Measurements from ENCODE around the gene ZNF750. TPM values are rescaled to one million over a fixed set of nuclear protein-coding genes. Genes with fewer than 3 reads are reported as not detected.

ZNF750 gene
- total RNA-seq, 2 donors from 2014 or later, result 7.0 to 10.3 TPM

- H3K27ac ChIP-seq, result no peak overlapping the region
- 76% methylated on average over 8 of the region's 11 CpGs for WGBS
- intact Hi-C loops (cut with DNase I), result no loop called here
- DNase-seq (ENCODE audit: low spot score), result no peak
- no peaks in the 10 kb centered on the region for H3K27me3 ChIP-seq (replicated peaks; ENCODE audit: insufficient read depth)
- TF ChIP-seq POLR2A (IDR thresholded peaks at IDR 0.05) (no peak), CTCF (IDR thresholded peaks at IDR 0.05) (no peak), POLR2AphosphoS5 (IDR thresholded peaks at IDR 0.05) (no peak)
- no peaks in the 10 kb centered on the region for H3K9me3 ChIP-seq
- no peaks in the 10 kb centered on the region for H3K36me3 ChIP-seq
- no peak overlapping the region for H3K4me3 ChIP-seq
- H3K4me1 ChIP-seq (replicated peaks), result no peaks in the 10 kb centered on the region
Measured at GRCh38 chr17:82844796-82845162, 5.0 kb upstream of the ZNF750 start.

- 76% methylated on average over 7 of the region's 7 CpGs for WGBS
- TF ChIP-seq CTCF (IDR thresholded peaks at IDR 0.05) (no peak), POLR2AphosphoS5 (IDR thresholded peaks at IDR 0.05) (no peak), POLR2A (IDR thresholded peaks at IDR 0.05) (no peak)
- H3K4me1 ChIP-seq (replicated peaks), result no peaks in the 10 kb centered on the region
- no peaks in the 10 kb centered on the region for H3K36me3 ChIP-seq
- no peaks in the 10 kb centered on the region for H3K9me3 ChIP-seq
- H3K27me3 ChIP-seq (replicated peaks; ENCODE audit: insufficient read depth), result no peaks in the 10 kb centered on the region
- no peak for DNase-seq (ENCODE audit: low spot score)
- no peak overlapping the region for H3K27ac ChIP-seq
- intact Hi-C loops (cut with DNase I), result no loop called here
- H3K4me3 ChIP-seq, result no peak overlapping the region
Measured at GRCh38 chr17:82843904-82844680, 4.3 kb upstream of the ZNF750 start.

GRCh38 chr17:82841921-82842596 lies 2.2 kb upstream of the ZNF750 start:
- Histone ChIP-seq H3K4me1 (replicated peaks) (peaks cover 12% of the 10 kb centered on the region), H3K27ac (no peak overlapping the region), H3K4me3 (no peak overlapping the region), H3K36me3 (no peaks in the 10 kb centered on the region), H3K9me3 (no peaks in the 10 kb centered on the region), H3K27me3 (replicated peaks; ENCODE audit: insufficient read depth) (no peaks in the 10 kb centered on the region)
- intact Hi-C loops (cut with DNase I), result no loop called here
- TF ChIP-seq POLR2AphosphoS5 (IDR thresholded peaks at IDR 0.05) (no peak), POLR2A (IDR thresholded peaks at IDR 0.05) (no peak)
- 88% methylated on average over 16 of the region's 16 CpGs for WGBS
- DNase-seq (ENCODE audit: low spot score), result no peak

GRCh38 chr17:82840431-82840831 lies 609 bp upstream of the ZNF750 start:
- Histone ChIP-seq H3K27ac (peak overlapping the region; percentile 83 to 88), H3K4me1 (replicated peaks) (peaks cover 12% of the 10 kb centered on the region), H3K27me3 (replicated peaks; ENCODE audit: insufficient read depth) (no peaks in the 10 kb centered on the region), H3K36me3 (no peaks in the 10 kb centered on the region), H3K4me3 (no peak overlapping the region), H3K9me3 (no peaks in the 10 kb centered on the region)
- no peak for DNase-seq (ENCODE audit: low spot score)
- no peak for TF ChIP-seq POLR2A (IDR thresholded peaks at IDR 0.05)
- no peak for TF ChIP-seq CTCF (IDR thresholded peaks at IDR 0.05)
- no peak for TF ChIP-seq POLR2AphosphoS5 (IDR thresholded peaks at IDR 0.05)
- 66% methylated on average over 12 of the region's 12 CpGs for WGBS
- intact Hi-C loops (cut with DNase I), result no loop called here

GRCh38 chr17:82838386-82839063 lies 1.3 kb downstream of the ZNF750 start:
- 24% methylated on average over 17 of the region's 17 CpGs for WGBS
- H3K27me3 ChIP-seq (replicated peaks; ENCODE audit: insufficient read depth), result no peaks in the 10 kb centered on the region
- intact Hi-C loops (cut with DNase I), result no loop called here
- peak overlapping the region; percentile 83 to 88 for H3K27ac ChIP-seq
- H3K36me3 ChIP-seq, result no peaks in the 10 kb centered on the region
- H3K4me1 ChIP-seq (replicated peaks), result peaks cover 12% of the 10 kb centered on the region
- DNase-seq (ENCODE audit: low spot score), result peak; percentile 84
- TF ChIP-seq POLR2A (IDR thresholded peaks at IDR 0.05) (peak; percentile 48), CTCF (IDR thresholded peaks at IDR 0.05) (no peak), POLR2AphosphoS5 (IDR thresholded peaks at IDR 0.05) (peak; percentile 74)
- no peaks in the 10 kb centered on the region for H3K9me3 ChIP-seq
- peak overlapping the region; percentile 4 to 32 for H3K4me3 ChIP-seq
